Esophagus muscularis mucosa (tissue), 3 donors: ENCODE data around the gene AGPAT4.

Experiments used
- CTCF ChIP-seq, 3 experiments: fragments of 200-600 bp in 2 of 3; fragments of 450-650 bp in 1 of 3; sonication (generic) in 2 of 3; IDR thresholded peaks; one replicate each; pipeline ENCODE4 v1.5.1; 2017 to 2019; ENCODE audit warnings: antibody characterized with exemption in 3 of 3, mild to moderate bottlenecking in 2 of 3, moderate library complexity in 1 of 3
- POLR2AphosphoS5 ChIP-seq, 2 donors: sonication (generic); formaldehyde crosslinking; IDR thresholded peaks; one replicate each; pipeline ENCODE4 v1.6.1; 2017; ENCODE audit warnings: antibody characterized with exemption in 2 of 2

- TF ChIP-seq POLR2AphosphoS5 (IDR thresholded peaks at IDR 0.05), result no peak
- TF ChIP-seq CTCF (IDR thresholded peaks at IDR 0.05), result no peak
These were observed 130.0 kb downstream of the AGPAT4 start for GRCh38 chr6:161143663-161144430.
